HTR-8/SVneo (cell line): Measurements from ENCODE around the gene TAPT1.
"Not testable (repeated sequence)": the region's sequence is repeated elsewhere in the genome, so short reads cannot be mapped to it uniquely, and the experiment has no call there.

Experiments
- DNase-seq: peaks from one replicate; pipeline ENCODE4 v3.0.0; 2011; ENCODE audit warnings: low spot score, mixed read lengths; ENCODE audit not compliant: insufficient read length
- FAIRE-seq: peaks from 2 replicates; lab custom pipeline; 2011; peaks lifted over from hg19 to GRCh38; lab: Jason Lieb, UNC

The TAPT1 gene, protein sequence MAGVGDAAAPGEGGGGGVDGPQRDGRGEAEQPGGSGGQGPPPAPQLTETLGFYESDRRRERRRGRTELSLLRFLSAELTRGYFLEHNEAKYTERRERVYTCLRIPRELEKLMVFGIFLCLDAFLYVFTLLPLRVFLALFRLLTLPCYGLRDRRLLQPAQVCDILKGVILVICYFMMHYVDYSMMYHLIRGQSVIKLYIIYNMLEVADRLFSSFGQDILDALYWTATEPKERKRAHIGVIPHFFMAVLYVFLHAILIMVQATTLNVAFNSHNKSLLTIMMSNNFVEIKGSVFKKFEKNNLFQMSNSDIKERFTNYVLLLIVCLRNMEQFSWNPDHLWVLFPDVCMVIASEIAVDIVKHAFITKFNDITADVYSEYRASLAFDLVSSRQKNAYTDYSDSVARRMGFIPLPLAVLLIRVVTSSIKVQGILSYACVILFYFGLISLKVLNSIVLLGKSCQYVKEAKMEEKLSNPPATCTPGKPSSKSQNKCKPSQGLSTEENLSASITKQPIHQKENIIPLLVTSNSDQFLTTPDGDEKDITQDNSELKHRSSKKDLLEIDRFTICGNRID

DNA sequence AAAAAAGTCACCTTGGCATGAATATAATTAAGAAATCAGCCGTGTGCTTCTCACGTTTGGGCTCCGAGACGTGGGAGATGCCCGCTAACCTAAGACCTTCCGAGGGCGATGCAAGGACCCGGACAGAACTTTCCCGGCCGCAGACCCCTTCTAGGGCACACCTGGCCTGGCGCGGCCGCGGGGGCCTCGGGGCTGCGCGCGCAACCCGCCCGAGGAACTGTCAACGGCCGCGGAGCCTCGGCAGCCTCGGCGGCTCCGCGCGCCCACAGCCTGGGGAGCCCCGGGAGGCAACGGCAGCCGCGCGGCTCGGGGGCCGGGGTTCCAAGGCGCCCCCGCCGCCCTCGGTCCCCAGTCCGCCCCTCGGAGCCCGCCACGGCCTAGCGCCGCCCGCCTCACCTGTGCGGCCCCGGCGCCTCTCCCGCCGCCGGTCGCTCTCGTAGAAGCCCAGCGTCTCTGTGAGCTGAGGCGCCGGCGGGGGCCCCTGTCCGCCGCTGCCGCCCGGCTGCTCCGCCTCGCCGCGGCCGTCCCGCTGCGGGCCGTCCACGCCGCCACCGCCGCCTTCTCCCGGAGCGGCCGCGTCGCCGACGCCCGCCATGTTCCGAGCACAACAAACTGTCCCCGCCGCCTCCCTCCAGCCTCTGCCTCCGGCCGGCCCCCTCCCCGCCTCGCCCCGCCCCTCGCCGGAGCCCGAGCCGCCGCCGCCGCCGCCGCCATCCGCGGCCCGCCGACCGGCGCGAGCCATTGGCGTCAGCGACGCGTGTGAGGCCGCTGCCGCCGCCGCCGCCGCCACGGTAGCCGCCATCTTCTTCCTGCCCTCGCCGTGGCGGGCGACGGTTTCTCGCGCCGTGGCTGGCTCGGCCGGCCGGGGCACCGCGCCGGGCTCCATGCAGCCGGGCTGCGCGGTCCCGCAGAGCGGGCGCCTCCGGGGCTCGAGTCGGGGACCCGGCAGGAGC is at the start of gene TAPT1:
TSS of gene TAPT1 (minus strand) at position 609 of the 953 bp plus-strand sequence. CDS start at position 595, 14 bp downstream.
- FAIRE-seq (peak; percentile 70), DNase-seq (peak; percentile 61)

DNA sequence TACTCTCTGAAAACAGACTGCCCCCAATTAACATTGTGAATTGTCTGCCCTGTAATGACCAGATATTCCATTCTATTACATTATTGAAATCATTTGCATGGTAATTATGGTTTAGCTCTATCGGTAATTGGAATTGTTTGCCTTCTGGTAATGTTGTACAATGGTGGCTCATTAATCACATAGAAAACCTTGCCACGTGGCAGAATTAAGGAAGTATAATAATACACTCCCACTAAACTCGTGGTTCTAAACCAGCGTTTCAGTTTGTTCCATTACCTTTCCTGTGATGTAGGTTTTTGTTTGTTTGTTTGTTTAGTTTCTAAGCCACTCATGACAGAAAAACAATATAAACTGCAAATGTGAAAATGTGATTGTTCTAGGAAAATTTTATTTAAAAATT is 45.1 kb upstream of the TAPT1 start:
- FAIRE-seq = no peak
- no peak for DNase-seq

DNA sequence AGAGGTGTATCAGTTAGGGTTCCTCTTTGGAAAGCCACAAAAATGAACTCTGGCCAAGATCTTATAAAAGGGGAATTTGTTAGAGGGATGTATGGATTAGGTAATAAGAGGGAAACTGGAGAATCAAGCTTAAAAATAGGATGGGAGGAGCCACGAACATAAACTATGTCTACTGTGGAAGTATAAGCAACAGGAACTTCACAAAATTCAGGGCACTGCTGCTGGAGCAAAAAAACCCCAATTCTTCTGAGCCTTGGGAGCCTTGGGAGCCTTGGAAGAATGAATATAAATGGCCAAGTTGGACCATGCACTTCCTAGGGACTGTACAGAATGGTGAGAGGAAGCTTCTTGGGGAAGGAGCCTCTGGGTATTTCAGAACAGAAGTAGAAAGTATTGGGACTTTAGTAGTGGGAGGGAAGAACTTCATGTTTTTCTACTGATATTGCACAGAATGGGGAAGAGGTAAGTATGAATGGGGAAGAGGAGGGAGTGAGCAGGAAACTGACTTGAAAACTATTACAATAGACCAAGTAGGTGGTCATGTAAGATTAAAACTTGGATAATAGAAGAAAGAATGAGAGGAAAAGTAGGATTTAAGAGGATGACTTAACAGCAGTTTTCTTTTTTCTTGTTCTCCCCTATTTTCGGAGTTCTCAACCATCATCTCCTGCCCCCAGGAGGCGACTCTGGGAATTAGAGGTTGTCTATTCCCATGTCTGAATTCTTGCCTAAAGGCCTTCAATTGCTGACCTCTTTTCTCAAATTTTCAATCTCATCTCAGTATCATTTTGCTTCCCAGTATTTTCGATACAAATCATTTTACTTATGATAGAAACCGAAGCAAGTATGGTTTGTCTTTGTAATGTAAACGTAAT is 44.4 kb upstream of the TAPT1 start:
- no peak for DNase-seq
- no peak for FAIRE-seq

DNA sequence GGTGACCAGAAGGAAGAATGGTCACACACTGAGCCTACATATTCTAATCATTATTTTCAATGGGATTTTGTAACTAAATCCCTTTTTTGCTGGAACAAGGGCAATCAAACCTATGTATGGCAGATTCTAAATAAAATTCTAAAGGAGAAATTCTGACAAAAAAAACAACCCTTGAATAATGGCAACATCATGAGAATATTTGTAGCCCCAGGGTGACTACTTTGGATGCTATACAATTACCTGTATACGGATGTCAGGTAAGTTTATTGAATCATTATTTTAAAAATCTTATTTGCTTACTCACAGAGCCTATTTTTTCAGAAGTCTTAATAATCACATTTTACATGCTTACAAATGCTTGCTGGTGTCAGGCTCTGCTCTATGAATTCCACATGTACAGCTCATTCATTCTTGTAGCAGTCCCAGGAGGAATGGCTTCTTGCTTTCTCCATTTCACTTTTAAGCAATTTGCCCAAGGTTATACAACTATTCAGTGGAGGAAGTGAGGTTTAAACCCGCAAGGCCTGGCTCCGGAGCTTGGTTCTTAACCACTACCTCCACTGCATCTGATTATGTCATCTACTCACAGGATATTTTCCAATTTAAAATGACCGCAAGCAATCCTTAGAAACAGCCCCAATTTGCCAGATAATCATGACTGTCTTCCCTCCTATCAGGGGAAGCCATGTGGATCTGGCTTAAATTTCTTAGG is 43.6 kb upstream of the TAPT1 start:
- FAIRE-seq, DNase-seq: not testable (repeated sequence)

DNA sequence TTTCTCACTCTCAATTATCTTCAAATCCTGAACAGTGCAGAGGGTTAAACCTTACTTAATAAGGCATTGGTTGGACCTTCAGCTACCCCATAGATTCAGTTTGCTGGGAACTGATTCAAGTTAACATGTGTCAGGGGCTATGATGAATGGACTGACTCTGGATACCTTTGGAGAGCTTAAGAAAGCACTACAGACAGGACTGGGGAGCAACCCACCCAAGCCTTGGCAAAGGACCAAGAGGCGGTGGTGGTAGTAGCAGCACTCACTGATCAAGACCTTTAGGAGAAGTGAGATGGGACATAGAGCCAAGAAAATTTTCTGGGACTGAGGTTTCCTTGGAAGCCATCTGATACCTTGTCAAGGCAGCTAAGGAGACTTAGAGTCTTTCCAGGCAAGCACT is 43.0 kb upstream of the TAPT1 start:
- no peak for FAIRE-seq
- no peak for DNase-seq

DNA sequence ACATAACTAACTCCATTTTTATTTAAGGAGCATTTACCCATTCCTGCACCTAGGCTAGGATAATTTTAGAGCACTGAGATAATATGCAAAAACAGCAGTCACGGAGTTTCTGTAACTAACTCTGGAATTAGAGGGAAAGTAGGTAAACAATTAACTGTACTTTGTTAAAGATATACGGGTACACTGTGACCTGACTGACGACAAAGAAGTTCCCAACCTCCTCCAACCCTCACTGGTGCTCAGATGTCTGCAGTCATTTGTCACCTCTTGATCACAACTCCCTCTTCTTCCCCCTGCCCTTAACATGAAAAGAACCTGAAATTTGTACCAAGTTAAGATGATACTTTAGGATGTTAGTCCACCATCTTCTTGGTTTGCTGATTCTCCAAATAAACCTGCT is 42.0 kb upstream of the TAPT1 start:
- DNase-seq (no peak), FAIRE-seq (no peak)

DNA sequence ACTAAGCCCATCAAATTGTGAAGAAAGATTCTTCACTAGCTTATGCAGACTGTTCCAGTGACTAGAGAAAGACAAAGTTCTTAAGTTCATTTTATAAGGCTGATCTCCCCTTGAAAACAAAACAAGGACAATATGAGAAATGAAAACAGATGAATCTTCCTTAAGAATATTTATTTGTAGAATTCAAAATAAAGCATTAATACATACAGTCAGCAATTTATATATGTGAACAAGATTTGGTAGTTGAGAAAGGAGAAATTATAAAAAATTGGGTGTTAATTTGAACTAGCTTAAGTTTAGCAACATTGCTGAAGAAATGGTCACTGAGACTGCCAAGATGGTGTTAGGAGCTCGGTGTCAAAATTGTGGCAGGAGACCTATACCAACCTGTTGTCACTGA is 41.4 kb upstream of the TAPT1 start:
- FAIRE-seq = no peak

DNA sequence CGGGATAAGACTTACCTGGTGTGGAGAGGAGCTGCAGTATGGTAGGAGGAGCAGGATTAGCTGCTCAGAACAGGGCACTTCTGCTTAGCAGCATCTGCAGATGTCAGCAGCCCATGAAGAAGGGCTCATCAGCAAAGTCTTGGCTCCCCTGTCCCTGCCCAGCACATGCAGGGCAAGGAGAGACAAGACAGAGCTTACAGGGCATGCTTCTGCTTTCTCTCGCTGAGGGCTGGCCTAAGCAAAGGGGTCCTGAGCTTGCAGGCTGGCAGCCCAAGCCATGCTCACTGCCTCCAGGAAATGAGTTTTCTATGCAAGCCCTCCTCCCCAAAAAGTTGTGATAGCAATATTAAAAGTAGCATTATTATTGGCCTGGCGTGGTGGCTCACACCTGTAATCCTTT is 39.5 kb upstream of the TAPT1 start:
- FAIRE-seq (no peak), DNase-seq (no peak)

More for the DNA sequence above, 41.4 kb upstream of the TAPT1 start:
- DNase-seq = no peak

DNA sequence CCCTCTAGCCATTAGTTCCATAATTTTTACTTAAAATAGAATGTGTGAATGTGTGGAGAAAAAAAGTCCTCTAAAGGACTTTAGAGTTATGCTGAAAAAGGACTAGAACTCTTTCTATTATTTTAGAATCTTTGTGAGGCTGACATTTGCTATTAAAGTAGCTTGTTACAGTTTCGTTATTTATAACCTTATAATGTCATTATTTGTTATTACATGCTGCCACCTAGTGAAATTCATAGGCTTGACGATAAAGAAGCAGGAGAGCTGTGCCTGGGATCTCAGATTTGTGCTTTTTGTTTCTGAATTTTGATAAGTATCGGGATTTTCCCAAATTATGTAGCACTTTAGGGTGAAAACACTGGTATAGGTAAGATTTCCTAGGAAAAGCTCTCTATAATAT is 38.5 kb upstream of the TAPT1 start:
- DNase-seq = peak; percentile 31
- FAIRE-seq = no peak

DNA sequence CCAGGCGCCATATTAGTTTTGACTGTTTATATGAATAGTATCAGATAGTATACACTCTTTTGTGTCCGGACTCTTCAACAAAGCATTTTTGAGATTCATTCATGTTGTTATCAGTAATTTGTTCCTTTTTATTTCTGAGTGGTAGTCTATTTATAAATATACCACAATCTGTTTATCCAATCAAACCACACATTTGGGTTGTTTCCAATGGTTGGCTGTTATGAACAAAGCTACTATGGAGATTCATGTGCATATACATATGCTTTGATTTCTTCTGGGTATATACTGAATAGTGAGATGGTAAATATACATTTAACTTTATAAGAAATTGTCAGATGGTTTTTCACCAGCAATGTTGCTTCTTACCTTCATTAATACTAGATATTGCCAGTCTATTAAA is 36.8 kb upstream of the TAPT1 start:
- DNase-seq = no peak
- FAIRE-seq = no peak

DNA sequence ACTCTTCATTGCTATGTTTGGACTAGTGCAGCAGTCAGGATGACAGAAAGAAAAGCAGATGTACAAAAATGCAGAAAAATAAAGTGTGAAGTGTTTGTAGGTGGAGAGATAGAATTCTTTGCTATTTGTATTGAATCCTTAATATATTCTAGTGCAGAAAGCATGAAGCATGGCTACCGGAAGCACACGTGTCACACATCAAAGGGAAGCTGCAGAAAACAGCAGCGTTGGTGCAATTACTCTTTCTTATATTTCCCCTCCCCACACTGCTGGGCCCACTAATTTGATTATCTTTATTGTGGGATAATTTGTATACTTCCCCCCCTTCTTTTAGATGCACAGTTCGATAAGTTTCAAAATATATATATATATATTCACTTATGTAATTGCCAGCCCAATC is 35.9 kb upstream of the TAPT1 start:
- FAIRE-seq (no peak), DNase-seq (no peak)

DNA sequence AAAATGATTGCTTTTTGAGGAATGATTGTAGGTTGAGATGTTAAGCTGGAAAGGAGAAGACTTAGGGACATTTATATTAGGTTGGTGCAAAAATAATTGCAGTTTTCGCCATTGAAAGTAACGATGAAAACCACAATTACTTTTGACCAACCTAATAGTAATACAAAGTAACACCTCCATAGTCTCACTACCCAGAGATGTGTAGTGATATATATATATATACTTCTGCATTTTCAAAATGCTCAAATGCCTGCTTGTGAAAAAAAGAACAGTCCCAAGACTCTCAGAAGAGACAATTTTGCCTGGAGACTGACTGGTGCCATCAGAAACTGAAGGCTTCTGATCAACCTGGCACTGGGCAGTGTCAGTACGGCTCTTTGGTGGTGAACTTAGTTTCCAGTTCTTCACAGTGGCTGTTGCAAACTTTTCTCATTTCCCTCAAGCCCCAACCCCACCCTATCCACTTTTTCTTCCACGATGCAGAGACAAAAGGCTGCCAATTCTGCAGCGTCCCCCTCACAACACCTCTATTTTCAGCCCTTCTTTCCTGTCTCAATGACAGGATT is 35.1 kb upstream of the TAPT1 start:
- FAIRE-seq = no peak
- no peak for DNase-seq

DNA sequence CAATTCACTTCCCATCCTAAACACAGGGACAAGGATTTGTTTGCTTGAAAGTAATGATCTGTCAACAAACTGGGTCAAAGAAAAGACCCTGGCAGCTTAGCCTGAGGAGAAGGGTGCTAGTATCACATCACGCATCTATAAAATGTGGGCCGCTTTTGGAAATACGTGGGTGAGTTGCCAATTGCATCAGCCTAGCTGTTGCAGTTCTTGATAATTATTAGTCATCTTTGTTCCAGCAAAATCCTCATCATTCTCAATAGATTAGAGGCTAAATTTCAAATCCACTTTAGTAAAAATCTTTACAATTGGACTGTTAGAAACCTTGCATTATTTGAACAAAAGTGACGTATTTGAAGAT is 33.6 kb upstream of the TAPT1 start:
- no peak for DNase-seq
- no peak for FAIRE-seq

DNA sequence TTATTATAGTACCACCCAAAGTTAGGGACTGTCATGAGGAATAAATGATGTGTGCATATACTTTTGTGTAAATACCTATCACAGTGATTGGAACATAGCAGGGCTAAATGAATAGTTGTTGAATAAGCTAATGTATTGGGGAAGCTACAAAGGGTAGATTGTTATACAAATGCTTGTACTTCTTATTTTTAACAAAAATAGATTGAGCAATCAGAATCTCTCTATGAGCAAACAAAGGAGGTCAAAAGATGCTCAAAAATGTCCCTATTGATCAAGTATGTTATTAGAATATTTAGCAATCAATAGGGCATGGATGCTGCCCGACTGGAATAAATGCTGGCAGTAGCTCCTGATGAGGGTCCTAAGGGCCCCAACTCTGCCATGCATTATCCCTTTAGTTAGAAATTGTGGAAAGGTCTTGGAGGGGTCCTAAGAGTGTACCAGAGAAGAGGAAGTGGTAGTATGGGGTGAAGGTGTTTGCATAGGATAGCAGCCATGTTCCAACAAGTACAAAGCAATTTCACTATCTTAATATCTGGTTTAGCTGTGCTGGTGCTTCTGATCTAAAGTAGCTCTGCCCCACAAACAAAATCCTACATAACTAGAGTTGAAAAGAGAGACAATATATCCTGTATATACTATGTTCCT is 33.1 kb upstream of the TAPT1 start:
- no peak for FAIRE-seq
- no peak for DNase-seq

DNA sequence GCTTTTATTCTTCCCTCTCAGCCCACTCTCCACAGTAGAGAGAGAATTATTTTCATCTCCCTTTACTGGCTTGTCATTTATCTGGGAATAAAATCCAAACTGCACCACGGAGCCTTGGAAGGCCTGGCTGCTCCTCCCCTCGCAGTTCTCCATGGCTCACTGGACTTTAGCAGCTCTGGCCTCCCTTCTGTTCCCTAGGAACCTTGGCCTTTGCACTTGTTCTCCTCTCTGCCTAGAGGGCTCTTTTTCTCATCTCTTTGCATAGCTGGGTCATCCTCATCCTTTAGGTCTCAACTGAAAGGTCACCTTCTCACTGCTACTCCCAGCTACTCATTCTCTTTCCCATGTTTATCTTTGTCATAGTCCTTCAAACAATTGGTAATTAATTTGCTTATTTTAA is 31.3 kb upstream of the TAPT1 start:
- FAIRE-seq (no peak), DNase-seq (no peak)

DNA sequence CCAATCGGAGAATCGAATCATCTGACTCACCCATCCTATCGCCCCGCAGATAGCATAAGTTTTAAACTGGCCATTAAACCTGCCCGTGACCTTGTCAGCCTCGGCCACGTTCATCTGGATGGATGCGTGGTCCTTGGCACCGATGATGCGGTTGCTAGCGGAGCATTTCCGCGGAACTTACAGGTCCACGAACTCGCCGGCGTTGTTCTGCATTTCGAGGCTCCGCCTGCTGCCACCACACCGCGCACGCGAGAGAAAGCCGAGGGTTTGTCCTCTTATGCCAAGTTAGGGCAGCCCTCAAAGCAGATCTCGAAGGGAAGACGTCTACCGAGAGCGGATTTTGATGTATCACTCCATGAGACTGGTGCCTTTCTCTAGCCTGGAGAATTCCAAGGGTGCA is 30.1 kb upstream of the TAPT1 start:
- DNase-seq (no peak), FAIRE-seq (no peak)

DNA sequence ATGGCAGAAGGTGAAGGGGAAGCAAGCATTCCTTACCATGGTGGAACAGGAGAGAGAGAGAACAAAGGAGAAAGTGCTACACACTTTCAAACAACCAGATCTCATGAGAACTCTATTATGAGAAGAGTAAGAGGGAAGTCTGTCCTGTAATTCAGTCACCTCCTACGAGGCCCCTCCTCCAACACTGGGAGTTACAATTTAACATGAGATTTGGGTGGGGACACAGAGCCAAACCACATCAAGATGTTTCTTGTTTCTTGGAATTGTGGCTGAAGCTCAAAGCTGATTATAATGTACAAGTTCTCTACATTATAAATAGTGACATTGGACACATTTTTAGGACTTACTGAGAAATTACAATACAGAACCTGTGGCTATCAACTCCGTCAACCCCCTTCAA is 29.5 kb upstream of the TAPT1 start:
- DNase-seq (no peak), FAIRE-seq (no peak)

DNA sequence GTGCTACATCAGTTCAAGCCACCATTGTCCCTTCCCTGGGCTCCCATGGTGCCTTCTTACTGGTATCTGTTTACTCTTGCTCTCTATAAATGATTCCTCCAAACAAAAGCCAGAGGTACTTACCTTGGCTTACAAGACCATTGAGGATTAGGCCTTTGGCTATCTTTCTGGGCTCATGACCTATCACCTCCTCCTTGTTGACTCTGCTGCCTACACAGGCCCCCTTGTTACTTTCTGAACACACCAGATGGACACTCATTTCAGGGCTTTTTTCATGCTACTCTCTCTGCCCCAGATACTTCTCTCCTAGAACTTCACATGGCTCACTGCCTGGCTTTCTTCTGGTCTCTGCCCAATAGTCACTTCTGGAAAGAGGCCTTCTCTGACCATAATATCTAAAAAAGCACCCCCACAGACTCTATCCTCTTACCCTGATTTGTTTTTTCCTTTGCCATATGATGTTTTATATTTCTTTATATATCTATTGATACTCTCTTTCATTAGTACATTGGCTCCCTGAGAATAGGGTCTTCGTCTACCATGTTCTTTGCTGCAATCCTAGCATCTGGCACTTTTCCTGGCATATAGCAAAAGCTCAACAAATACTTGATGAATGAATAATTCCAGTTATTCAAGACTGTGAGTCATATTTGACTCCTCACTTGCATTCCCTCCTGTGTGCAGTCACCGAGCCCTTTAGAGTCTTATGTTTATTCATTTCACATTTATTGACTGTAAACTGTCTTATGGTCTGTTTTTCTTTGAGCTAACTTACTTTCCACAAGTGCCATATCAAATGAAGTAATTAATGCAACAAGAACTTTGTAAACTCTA is 27.1 kb upstream of the TAPT1 start:
- peak; percentile 53 for DNase-seq
- no peak for FAIRE-seq
